ENCODE measurements around the gene TSEN15. TPM values are rescaled to one million over a fixed set of nuclear protein-coding genes. Genes with fewer than 3 reads are reported as not detected.

Gene TSEN15
- total RNA-seq, 2 experiments from 2014 or later = 11.2 to 12.2 TPM

- Histone ChIP-seq H3K27ac (ENCODE audit: low read depth in 1 of 2, low read length in 2 of 2) (no peak overlapping the region), H3K9me3 (ENCODE audit: control insufficient read depth in 1 of 2, insufficient read depth in 1 of 2, low read length in 2 of 2) (no peaks in the 10 kb centered on the region), H3K4me3 (ENCODE audit: low read length) (no peak overlapping the region), H3K27me3 (ENCODE audit: control insufficient read depth in 1 of 2, insufficient read depth in 2 of 2, low read length in 2 of 2) (no peaks in the 10 kb centered on the region), H3K36me3 (ENCODE audit: insufficient read depth, low read length) (no peaks in the 10 kb centered on the region), H3K4me1 (ENCODE audit: insufficient read depth, low read length) (no peaks in the 10 kb centered on the region)
- Mint-ChIP-seq H3K27ac (no peak overlapping the region), H3K27me3 (no peaks in the 10 kb centered on the region), H3K9me3 (no peaks in the 10 kb centered on the region), H3K4me1 (ENCODE audit: low read depth) (no peaks in the 10 kb centered on the region), H3K36me3 (ENCODE audit: low read depth) (no peaks in the 10 kb centered on the region), H3K4me3 (no peak overlapping the region)
- ChIA-PET CTCF (interaction anchor here (1.2 kb wide), 1 partner anchor 10 kb away, joined by 3 read pairs; no protein-coding TSS in a partner anchor), POLR2A (no interaction called here)
- intact Hi-C loops (cut with DNase I, micrococcal nuclease) = no loop called here
- no peak for ATAC-seq (ENCODE audit: poor library complexity)
- no peak for TF ChIP-seq CTCF (IDR thresholded peaks at IDR 0.05)
- no peak for DNase-seq
These were observed 34.1 kb downstream of the TSEN15 start for GRCh38 chr1:184085667-184086066.

GRCh38 chr1:184088037-184088436, 36.5 kb downstream of the TSEN15 start:
- Mint-ChIP-seq H3K36me3 (ENCODE audit: low read depth) (no peaks in the 10 kb centered on the region), H3K27ac (no peak overlapping the region)

GRCh38 chr1:184093071-184093470, 41.5 kb downstream of the TSEN15 start:
- no peaks in the 10 kb centered on the region for H3K9me3 ChIP-seq (ENCODE audit: control insufficient read depth in 1 of 2, insufficient read depth in 1 of 2, low read length in 2 of 2)
- Mint-ChIP-seq H3K9me3 (no peaks in the 10 kb centered on the region), H3K4me3 (no peak overlapping the region), H3K4me1 (ENCODE audit: low read depth) (no peaks in the 10 kb centered on the region), H3K27me3 (no peaks in the 10 kb centered on the region), H3K36me3 (ENCODE audit: low read depth) (peaks cover 14% of the 10 kb centered on the region), H3K27ac (no peak overlapping the region)
- ATAC-seq (ENCODE audit: poor library complexity) = no peak
- H3K27me3 ChIP-seq (ENCODE audit: control insufficient read depth in 1 of 2, insufficient read depth in 2 of 2, low read length in 2 of 2) = no peaks in the 10 kb centered on the region
- ChIA-PET CTCF (no interaction called here), POLR2A (no interaction called here)
- DNase-seq = no peak
- H3K27ac ChIP-seq (ENCODE audit: low read depth in 1 of 2, low read length in 2 of 2) = no peak overlapping the region
- H3K4me3 ChIP-seq (ENCODE audit: low read length) = no peak overlapping the region
- intact Hi-C loops (cut with DNase I, micrococcal nuclease) = no loop called here
- no peaks in the 10 kb centered on the region for H3K36me3 ChIP-seq (ENCODE audit: insufficient read depth, low read length)
- no peak for TF ChIP-seq CTCF (IDR thresholded peaks at IDR 0.05)
- H3K4me1 ChIP-seq (ENCODE audit: insufficient read depth, low read length) = no peaks in the 10 kb centered on the region

More at GRCh38 chr1:184088037-184088436, 36.5 kb downstream of the TSEN15 start:
- Mint-ChIP-seq H3K4me3 (no peak overlapping the region), H3K27me3 (no peaks in the 10 kb centered on the region), H3K9me3 (no peaks in the 10 kb centered on the region), H3K4me1 (ENCODE audit: low read depth) (no peaks in the 10 kb centered on the region)
- CTCF ChIA-PET = no interaction called here
- no peak for TF ChIP-seq CTCF (IDR thresholded peaks at IDR 0.05)
- no peaks in the 10 kb centered on the region for H3K4me1 ChIP-seq (ENCODE audit: insufficient read depth, low read length)
- intact Hi-C loops (cut with DNase I, micrococcal nuclease) = no loop called here
- H3K4me3 ChIP-seq (ENCODE audit: low read length) = no peak overlapping the region
- H3K36me3 ChIP-seq (ENCODE audit: insufficient read depth, low read length) = no peaks in the 10 kb centered on the region
- no peak for ATAC-seq (ENCODE audit: poor library complexity)
- POLR2A ChIA-PET = no interaction called here
- H3K9me3 ChIP-seq (ENCODE audit: control insufficient read depth in 1 of 2, insufficient read depth in 1 of 2, low read length in 2 of 2) = no peaks in the 10 kb centered on the region
- DNase-seq = no peak
- no peaks in the 10 kb centered on the region for H3K27me3 ChIP-seq (ENCODE audit: control insufficient read depth in 1 of 2, insufficient read depth in 2 of 2, low read length in 2 of 2)
- H3K27ac ChIP-seq (ENCODE audit: low read depth in 1 of 2, low read length in 2 of 2) = no peak overlapping the region

Measured in CD4-positive, alpha-beta T cell (primary cell).